ENCODE data around the gene RHOJ.
"Not testable (repeated sequence)": the region's sequence is repeated elsewhere in the genome, so short reads cannot be mapped to it uniquely, and the experiment has no call there.

RHOJ gene

GRCh38 chr14:63296060-63296563, 91.9 kb downstream of the RHOJ start:
- no peak for DNase-seq (ENCODE audit: low read depth in 1 of 2, low spot score in 1 of 2)

GRCh38 chr14:63297372-63298063, 93.3 kb downstream of the RHOJ start:
- no peak for DNase-seq (ENCODE audit: low read depth in 1 of 2, low spot score in 1 of 2)

DNA sequence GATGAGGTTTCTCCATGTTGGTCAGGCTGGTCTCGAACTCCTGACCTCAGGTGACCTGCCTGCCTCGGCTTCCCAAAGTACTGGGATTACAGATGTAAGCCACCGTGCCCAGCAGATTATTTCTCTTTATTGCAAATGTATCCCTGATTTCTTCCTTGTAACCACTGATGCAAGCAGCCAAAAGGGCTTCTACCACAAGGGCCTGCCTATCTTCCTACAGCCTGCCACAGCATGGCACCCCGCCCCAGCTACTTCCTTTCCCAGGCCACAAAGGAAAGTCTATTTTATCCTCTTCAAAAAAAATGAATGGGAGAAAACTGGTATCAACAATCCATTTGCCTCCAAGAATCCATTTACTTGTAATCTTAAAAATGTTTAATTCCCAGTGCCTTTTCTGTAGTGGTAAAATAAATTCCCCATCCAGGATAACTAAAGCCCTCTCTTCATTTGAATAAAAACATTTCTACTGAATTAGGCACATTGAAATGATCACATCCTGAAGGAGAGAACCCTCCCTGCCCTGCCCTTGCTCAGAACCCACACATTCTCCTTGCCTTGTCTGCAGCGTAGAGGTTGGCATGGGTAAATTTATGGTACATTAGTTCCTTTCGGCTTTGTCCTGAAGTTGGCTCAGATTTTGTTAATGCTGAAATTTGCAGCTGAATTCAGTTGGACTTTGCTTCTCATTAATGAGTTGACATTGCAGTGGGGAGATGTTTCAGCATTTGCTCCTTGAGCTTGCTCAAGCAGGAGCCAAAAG, 95.3 kb downstream of the RHOJ start:
- no peak for DNase-seq (ENCODE audit: low read depth in 1 of 2, low spot score in 1 of 2)

- no peak for DNase-seq (ENCODE audit: low read depth in 1 of 2, low spot score in 1 of 2)
Observed at GRCh38 chr14:63300854-63301253, 96.6 kb downstream of the RHOJ start.

DNA sequence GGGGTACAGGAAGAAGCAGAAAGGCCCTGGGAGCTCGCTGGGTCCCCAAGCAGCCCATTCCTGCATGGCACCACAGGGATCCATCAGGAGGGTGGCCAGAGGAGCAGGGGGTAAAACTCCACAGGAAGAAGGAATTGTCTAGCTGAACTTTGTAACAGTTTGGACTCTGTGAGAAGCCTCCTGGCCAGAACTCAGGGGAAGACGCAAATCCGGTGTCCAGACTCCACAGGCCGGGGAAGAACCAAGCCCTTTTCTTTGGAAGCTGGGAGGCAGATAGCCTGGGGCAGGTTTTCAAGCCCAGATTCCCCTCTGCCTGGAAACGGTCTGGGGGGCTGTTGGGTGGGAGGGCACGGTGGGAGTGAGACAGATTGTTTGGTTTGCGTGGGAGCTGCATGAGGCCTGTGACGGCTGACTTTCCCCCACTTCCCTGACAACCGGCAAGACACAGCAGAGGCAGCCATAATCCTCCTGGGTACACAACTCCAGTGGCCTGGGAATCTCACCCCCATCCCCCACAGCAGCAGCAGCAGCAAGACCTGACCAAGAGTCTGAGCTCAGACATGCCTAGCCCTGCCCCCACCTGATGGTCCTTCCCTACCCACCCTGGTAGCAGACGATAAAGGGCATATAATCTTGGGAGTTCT, 97.8 kb downstream of the RHOJ start:
- DNase-seq (ENCODE audit: low read depth in 1 of 2, low spot score in 1 of 2) = no peak

GRCh38 chr14:63304429-63304828, 100.2 kb downstream of the RHOJ start:
- not testable (repeated sequence) for DNase-seq (ENCODE audit: low read depth in 1 of 2, low spot score in 1 of 2)

DNA sequence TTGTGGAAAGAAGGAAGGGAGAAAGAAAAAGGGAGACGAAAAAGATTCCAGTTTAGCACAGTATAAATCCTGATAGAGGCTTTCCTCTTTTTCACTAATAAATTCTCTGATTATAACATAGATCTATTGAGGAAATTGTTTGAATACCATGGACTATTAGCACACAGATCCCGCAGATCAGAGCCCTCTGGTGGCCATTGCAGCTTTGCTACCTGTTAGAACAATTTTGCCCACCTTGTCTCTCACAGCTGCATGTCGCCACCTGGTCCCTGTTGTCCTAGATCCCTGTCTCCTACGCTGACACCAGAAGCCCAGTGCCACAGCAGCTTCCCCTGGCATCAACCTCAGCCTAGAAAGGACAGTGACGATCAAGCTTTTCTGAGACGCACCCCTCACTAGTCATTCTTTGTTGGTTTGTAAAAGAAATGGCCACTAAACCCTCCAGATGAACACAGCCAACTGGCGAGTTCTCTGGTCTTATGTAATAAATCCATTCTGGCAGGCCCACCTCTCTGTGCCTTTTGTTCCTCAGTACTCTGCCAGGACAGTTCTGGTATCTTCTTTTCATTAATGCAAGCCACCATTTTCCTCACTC, 104.6 kb downstream of the RHOJ start:
- DNase-seq (ENCODE audit: low read depth in 1 of 2, low spot score in 1 of 2) = no peak

- DNase-seq (ENCODE audit: low read depth in 1 of 2, low spot score in 1 of 2) = no peak
Observed at GRCh38 chr14:63318835-63319234, 114.6 kb downstream of the RHOJ start, which contains the start of gene GPHB5. Gene GPHB5, minus strand, starts transcription at chr14:63318935. Its CDS starts 1,086 bp downstream, at chr14:63317849.

GRCh38 chr14:63322472-63322871, 118.2 kb downstream of the RHOJ start:
- no peak for DNase-seq (ENCODE audit: low read depth in 1 of 2, low spot score in 1 of 2)

- DNase-seq (ENCODE audit: low read depth in 1 of 2, low spot score in 1 of 2) = no peak
Observed at GRCh38 chr14:63322897-63323573, 118.8 kb downstream of the RHOJ start.

DNA sequence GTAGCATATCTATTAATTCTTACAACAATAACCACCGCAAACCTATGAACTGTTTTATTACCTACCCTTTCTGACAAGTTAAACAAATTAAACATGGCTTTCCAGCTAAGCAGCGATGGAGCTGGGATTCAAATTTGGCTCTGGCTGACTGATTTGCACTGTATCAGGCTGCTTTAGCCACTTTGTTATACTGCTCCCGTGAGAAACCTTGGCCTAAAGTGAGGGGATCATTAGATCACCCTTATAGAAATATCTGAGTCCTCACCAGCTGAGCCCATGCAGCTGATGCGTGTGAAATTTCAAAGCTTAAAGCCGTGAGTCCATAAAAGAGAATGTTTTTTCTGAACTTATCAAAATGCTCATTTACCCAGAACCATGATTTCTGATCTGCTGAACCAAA, 122.6 kb downstream of the RHOJ start:
- DNase-seq (ENCODE audit: low read depth in 1 of 2, low spot score in 1 of 2) = no peak

DNA sequence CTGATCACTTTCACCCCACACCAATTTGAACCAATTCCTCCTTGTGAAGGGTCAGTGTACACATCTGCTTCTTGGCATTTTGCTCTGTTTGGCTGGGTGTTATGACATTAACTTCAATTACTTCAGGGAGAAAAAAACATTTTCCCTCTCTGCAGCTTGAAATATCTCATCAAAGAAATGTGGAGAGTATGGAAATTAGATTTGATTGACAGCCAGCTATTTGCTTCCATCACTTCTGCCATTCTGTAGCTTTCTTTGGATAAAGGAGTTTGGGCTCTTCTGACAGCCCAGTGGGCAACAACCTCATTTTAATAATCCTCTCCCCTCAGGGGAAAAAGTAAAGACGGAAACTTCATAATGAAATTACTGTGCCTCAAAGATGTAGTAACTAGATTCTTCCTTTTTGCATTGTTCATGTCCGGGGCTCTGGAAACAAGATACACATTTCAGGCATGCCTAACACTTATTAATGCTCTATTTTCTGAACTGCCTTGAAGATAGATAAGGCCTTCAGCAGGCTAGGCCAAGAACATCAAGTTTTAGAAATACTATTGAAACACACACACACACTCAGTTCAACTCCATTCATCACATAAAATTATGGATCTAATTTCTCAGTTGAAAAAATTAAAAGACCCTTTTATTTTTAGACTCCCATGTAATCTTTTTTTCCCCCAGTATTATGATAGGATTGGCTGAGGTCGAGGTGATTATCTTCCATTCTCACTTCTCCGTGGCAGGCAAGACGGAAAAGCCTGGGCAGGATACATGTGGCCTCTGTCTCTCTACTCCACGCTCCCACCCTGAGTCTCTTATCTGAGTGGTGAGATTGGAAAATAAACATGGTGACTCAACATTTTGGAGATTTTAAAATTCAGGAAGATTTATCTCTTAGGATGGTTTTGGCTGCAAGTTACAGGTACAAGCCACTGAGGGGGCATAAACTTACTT, 124.8 kb downstream of the RHOJ start:
- no peak for DNase-seq (ENCODE audit: low read depth in 1 of 2, low spot score in 1 of 2)

DNA sequence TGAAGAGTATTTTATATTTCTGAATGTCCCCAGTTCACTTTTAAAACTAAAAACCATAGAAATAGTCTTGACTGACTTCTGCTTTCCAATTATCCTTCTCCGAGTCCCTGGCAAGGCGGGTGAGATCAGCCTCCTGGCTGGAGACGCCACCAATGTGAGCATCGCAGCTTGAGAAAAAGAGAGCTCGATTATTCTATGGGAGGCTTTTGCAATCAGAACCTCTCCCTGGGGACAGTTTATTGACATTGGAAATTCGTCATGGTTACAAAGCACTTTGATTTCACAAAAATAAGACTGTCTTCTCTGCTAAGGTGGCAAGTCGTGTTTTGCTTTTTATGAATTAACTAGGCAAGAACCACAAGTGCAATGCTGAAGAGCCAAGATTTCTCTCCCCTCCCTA, 138.1 kb downstream of the RHOJ start:
- no peak for DNase-seq (ENCODE audit: low read depth in 1 of 2, low spot score in 1 of 2)

Measured in activated T-helper 1 cell treated with anti-CD3 and anti-CD28 coated beads, Interleukin-2, amount 50 U/mL, for 16 hours (primary cell).